Activated CD4-positive, alpha-beta T cell treated with anti-CD3 and anti-CD28 coated beads for 48 hours (primary cell): ENCODE measurements around the gene CRYBA2.

Source experiments
- DNase-seq: peaks from one replicate; pipeline ENCODE4 v3.0.0-alpha.2; 2020

The CRYBA2 gene

DNA sequence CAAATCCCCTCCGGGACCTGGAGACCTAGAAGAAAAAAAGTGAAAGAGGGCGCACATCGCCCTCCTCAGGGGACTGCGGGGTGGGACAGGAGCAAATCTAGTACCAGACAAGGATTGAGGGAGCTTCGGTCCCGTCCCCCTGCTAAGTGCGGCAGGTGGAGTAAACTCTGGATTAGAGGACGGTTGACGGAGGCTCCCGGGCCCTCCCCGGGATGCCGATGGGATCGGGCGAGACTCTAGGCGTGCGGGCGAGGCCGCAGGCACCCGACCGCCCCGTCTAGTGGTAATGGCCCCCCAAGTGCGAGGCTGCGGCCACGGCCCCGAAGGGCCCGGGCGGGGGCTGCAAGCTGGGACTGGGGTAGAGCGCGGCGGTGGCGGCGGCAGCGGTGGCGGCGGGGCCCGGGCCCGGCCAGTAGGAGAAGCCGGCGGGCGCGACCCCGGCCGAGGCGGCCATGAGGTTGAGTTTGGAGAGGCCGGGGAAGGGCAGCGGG, 11.8 kb downstream of the CRYBA2 start:
- no peak for DNase-seq

DNA sequence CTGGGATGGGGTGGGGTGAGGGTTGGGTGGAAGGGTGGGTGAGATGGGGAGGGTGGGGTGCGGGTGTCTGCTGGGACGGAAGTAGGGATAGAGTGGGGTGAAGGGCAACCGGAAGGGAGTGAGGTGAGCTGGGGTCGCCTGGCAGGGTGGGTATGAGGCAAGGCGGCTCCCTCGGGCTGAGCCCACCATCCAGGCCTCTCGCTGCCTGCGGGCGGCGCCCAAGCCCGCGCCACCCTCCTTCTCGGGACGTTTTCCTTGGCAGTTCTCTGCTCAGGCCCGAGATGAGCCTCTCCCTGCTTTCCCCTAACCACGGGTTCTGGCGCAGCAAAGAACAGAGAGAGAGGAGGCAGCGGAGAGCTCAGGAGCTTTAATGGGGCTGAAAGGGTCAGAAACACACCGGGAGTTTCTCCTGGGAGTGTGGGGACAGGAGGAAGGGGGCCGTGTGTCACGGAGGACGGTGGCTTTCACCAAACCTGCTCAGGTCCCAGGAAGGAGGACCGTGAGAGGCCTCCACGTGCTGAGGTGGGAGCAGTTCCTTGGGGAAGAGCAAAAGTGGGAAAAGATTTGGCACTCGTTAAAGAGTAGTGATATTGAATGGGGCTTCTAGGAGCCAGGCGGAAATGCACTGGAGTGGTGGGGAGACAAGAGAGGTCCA, 12.4 kb downstream of the CRYBA2 start:
- DNase-seq, result no peak

DNA sequence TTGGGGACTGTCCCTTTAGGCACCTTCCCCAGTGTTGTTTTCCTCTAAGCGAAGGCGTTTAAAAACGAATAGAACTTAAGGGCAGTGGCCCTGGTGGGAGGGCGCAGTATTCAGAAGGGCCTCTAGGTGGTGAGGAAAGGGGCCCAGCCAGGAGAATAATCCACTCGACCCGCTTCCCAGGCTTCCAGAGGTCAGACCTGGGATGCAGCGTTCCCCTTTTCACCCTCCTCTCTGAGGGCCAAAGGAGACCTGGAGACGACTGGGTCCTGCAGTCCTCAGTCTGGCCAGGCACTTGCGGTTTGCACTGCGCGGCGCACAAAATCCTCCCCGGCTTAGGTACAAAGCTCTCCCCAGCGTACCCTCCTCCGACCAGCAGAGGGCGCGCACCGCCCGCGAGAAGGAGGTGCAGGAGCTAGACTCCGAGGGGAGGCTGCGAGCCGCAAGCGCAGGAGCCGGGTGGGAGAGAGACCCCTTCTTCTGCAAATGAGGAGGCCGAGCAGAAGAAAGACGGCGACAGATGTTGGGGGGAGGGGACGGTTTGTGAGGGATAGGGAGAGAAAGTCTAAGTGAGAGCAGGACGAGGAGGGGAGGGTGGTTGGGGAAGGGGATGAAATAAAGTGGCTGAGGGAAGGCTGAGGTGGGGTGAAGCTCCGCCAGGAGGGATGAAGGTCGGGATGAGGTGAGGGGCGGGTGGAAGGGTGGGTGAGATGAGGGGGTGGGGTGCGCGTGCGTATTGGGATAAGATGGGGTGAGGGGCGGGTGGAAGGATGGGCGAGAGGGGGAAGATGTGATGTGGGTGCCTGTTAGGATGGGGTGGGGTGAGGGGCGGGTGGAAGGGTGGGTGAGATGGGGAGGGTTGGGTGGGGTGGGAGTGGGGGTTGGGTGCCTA, 13.1 kb downstream of the CRYBA2 start:
- DNase-seq, result peak; percentile 92

DNA sequence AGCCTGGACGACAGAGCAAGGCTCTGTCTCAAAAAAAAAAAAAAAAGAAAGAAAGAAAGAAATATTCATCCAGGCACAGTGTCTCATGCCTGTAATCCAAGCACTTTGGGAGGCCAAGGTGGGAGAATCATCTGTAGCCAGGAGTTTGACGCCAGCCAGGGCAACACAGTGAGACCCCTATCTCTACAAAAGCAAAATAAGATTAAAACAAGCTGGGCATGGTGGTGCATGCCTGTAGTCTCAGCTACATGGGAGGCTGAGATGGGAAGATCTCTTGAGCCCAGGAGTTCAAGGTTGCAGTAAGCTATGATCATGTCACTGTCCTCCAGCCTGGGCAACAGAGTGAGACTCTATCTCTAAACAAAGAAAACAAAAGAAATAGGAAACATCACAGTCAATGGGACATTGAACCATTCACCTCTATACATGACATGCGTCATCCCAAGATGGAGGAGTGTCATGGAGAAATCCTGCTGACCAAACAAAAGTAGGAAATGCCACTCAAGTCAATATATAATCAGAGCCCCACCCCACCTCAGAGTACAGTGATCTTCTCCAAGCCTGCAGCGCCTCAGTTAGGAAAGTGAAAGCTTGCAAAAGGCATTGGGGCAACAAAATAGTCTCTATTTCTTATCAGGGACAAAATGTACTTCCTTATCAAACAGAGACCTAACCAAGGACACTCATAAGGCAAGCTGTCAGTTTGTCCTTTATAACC, 18.0 kb downstream of the CRYBA2 start:
- DNase-seq, result no peak

DNA sequence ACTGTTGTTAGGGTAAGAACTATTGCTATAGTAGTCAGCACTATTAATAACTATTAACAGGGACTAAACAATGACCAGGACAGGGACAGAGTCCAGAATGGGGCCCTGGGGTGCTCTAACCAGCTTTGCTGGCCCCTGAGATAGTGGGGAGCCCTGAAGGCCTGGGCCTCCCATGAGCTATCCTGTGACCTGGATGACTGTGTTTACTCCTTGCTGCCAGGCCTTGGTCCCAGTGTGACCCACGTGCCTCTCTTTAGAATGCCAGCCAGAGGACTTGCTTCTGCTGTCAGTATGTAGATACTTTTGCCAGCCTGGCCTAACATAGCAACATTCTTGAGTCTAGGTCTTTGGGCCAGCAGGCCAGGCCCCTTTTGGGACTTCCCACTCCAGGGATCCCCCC, 22.3 kb downstream of the CRYBA2 start:
- DNase-seq, result no peak

DNA sequence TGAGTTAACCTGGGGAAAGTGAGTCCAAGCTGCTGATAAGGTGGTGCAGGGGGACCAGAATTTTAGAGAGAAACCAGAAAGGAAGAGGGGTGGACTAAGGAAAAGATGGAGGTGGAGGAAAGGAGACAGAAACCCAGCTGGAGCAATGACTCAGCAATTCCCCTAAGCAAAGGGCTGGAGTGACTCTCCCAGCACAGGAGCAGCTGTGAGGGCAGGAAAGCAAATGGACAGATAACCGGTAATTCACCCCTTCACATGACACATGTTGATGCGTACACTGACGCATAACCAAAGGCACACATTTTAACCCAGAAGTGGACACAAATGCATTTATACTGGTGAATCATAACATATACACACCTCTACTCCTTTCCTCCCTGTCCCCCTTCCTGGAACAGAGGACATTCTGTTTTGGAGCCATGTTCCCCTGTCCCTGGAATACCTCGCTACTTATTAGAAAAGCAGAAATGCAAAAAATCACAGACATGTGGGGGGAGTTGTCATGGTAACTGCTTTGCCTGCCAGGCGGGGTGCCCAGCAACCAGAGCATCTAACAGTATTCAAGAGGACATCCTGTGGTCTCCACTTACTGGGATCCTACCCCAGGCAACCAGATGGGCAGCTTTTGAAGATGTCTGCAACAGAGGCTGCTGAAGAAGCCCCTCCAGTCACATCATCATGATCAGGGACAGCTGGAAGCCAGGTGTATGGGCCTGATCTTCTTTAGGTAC, 29.0 kb downstream of the CRYBA2 start:
- no peak for DNase-seq

DNA sequence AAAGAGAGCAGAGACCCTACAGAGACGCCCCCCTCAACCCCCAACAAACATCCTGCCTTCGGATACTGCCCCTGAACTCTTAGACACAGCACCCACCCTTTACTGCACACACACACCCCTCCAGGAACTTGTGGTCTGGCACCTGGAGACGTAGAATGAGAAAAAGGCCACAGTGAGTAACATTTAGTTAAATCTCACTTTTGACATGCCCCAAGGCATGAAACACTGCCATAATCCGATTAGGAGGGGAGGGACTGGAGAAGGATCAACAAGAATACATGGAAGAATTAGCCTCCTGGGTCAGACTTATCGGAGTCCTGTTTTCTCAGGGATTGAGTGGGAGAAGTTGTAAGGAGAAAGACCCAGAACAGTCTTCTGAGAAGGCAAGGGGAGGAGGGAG, 29.6 kb downstream of the CRYBA2 start:
- no peak for DNase-seq

DNA sequence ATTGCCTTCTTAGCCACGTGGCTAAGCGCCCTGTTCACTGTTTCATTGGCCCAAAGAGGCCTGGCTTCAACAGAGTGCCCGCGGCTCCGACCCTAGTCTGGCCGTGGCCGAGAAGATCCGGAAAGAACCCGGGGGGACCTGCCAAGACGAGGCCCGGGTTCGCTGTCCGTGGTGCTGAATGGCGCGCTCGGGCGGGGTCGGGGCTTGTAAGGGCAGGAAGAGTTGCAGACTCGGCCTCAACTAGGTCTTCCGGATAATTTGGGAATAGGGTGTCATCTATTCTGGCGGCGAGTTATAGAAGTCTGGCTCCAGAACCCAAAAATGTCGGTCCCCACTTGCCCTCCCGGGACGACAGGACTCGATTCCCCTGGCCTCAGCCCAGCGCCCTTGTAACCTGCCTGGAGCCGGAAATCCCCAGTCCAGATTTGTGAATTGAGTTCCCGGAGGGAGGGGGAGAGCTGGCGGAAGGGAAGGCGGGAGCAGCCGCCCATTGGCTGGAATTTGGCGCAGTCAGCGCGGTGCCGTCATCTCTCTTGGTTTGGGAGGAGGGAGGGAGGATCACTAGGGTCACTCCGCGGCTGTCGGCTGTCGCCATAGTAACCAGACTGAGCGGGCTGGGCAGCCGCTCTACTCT, 30.2 kb downstream of the CRYBA2 start:
- DNase-seq, result peak; percentile 72

DNA sequence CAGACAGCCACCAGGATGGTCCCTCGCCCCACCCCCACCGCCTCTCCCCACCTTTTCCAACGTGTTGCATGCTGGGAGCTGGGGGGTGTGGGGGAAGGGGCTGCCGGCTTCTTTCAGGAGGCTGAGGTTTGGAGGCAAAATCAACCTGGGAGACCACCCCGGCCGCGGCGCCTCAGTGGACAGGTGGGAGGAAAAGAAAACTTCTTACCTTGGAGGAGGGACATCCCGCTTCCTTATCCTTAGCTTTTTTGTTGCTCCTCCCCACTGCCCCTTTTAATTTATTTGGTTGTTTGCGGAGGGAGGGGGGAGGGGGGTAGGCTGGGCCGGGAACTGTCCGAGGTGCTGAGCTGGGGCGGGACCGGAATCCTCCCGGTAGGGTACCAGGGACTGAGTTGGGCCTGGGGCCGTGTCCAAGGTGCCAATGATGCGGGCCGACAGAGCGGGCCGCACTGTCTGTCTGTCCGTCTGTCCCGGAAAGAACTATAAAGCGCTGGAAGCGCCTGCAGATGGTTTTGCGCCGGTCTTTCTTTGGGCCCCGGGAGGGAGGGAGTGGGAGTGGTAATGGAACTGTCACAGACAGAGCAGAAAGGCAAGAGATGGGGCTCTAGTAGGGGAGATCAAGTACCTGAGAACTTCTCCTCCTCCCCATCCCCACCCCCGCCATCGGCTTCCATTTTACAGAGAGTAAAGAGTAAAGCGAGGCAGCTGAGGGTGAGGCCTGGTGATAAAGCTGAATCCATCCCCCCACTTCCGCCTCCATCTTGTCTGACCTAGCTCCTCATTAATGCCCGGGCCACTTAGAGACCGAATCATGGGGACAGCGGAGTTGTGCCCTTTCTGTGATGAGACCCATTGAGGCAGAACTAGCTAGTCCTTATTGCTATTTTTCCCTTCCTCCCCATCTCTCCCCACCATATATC, 31.3 kb downstream of the CRYBA2 start:
- peak; percentile 34 for DNase-seq

DNA sequence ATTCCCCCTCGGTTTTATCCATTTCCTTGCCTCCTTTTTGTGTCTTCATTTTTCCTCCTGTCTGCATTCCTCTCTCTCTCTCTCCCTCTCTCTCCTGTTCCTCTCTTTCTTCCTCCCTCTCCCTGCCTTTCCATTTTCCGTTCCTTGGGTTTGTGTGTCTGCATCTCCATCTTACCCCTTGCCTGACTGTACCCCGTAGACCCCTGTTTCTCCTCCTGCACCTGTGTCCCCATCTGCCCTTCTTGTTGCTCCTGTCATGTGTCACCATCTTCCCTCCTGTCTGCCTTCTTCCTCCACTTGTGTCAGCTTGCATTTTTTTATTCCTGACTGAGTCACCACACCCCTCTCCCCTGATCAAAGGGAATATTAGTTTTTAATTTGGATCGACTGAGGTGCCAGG, 32.0 kb downstream of the CRYBA2 start:
- no peak for DNase-seq

DNA sequence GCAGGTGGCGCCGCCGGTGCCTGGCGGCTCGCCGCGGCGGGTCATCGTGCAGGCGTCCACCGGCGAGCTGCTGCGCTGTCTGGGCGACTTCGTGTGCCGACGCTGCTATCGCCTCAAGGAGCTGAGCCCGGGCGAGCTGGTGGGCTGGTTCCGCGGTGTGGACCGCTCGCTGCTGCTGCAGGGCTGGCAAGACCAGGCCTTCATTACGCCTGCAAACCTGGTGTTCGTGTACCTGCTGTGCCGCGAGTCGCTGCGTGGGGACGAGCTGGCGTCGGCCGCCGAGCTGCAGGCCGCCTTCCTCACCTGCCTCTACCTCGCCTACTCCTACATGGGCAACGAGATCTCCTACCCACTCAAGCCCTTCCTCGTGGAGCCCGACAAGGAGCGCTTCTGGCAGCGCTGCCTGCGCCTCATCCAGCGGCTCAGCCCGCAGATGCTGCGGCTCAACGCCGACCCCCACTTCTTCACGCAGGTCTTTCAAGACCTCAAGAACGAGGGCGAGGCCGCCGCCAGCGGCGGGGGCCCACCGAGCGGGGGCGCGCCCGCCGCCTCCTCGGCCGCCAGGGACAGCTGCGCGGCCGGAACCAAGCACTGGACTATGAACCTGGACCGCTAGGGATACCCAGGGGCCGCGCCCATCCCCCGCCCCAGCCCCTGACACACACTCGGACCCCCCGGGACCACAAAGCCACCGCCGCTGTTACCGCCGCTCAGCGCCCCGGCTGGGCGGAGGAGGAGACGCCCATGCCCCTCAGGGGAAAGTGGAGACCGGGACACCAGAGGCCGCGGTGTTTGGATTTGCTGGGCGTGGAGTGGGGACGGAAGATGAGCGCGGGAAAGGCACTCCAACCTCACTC, 32.7 kb downstream of the CRYBA2 start:
- DNase-seq, result no peak

DNA sequence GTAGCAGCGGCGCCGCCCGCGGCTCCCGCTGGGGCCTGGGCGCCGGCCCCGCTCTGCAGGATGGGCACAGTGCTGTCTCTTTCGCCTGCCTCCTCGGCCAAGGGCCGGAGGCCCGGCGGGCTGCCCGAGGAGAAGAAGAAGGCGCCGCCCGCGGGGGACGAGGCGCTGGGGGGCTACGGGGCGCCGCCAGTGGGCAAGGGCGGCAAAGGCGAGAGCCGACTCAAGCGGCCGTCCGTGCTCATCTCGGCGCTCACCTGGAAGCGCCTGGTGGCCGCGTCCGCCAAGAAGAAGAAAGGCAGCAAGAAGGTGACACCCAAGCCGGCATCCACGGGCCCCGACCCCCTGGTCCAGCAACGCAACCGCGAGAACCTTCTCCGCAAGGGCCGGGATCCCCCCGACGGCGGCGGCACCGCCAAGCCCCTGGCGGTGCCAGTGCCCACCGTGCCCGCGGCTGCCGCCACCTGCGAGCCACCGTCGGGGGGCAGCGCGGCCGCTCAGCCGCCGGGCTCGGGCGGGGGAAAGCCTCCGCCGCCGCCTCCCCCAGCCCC, 33.4 kb downstream of the CRYBA2 start:
- no peak for DNase-seq

DNA sequence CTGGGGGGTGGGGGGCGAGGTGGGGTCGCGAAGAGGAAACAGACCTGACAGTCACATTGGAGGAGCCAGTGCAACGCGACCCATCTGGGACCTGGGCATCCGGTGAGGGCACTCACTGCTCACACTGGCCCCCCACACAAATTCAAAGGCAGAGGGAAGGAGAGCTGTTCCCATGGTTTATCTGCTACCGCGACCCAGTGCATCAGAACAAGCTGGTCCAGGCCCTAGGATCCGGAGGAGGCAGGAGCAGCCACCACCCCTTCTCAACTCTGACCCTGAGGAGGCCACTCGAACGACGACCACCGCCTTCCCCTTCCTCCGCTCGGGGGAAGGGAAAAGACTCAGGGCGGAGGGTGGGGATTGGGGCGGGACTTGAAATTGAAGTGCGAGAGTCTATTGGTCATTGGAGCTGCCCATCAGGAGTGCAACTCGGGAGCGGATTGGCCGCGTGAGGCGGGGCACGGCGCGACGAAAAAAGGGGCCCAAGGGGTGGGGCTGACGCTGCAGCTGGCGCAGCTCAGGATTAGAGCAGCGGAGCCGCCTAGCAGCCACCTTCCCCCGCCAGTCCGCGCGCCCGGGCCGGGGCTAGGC, 34.0 kb downstream of the CRYBA2 start, which contains the start of gene CDK5R2:
Gene CDK5R2, plus strand, starts transcription at position 526 of the 591 bp plus-strand sequence. CDS start 155 bp downstream, outside the sequence.
- peak; percentile 88 for DNase-seq

DNA sequence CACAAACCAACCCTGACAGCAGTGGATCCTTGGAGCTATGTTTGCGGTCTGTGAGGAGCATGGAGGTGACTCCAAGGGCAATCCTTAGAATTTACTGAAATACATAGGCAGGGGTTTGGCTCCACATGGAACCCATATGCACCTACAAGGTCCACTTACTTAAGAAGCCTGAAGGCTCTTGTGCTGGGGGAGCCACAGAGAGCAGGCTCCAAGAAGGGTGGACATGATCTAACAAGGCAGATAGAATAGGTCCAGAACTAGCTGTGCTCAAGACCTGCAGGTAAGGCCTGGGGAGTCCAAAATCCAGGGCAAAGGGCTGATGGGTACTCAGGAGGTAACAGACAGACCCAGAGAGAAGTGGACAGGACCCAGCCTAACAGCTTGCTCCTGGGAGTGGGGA, 34.9 kb downstream of the CRYBA2 start:
- no peak for DNase-seq

DNA sequence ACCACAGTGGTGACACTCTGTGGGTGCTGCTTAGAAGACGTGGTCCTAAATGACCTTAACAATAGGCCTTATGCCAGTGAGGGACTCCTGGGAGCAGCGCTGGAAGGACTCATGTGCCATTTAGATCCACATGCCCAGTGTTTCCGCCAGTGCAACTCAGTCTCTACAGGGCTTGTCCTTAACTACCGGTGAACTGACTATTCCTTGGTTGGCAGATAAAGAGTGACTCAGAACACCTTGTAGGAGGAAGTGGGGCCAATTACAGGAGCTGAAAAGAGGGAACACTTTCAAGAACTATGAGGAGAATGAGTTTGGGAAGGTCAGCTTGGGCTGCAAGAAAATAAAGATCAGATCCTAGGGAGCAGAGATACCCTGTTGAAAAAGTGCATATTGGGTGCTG, 35.6 kb downstream of the CRYBA2 start:
- no peak for DNase-seq

DNA sequence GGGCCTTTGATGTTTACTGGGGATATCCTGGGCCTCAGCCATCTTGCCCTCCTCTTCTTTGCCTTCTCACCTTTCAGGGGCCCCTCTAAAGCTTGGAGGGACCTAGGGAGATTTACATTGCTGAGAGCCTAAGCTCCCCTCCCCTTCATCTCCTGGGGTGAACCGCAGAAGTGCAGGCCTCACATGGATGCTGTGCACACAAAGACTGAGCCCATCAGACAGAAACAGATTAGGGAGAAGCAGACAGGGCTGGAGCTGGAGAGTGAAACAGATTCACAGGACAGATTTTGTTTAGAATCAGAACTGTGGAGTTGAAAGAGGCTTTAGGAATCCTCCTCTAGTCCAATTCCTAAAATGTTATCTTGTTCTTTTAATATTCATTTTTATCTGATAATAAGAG, 37.2 kb downstream of the CRYBA2 start:
- DNase-seq, result no peak

DNA sequence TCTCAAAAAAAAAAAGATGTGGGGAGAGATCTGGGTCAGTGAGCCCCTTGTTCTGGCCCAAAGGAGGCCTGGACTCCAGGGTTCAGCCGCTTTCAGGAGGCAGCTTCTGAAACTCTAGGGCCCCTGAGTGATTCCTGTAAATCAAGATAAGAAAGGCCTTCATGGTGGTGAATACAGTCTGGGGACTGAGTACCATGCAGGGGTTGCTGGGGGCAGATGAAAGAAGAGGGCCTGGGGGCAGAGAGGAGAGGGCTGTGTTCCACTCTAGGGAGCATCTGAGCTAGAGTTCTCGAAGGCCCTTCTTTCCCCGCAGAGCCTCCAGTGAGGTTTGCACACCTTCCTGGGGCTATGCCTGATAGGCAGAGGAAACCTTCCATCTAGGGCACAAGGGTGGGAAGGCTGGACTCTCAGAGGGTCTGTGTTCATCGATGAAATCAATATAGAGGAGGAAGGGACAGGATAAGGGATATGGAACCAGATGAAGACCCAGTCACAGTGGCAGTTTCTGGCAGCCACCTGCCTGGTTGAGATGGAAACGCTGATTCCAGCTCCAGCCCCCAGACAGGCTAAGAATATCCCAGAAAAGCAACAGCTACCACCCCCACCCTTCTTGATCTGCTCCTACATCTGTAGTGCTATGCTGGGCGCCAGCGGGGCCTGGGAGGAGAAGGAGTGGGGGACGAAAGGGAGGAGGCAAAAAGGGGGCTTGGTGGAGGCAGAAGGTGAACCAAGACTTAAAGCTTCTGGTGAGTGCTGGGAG, 38.5 kb downstream of the CRYBA2 start:
- DNase-seq, result no peak

DNA sequence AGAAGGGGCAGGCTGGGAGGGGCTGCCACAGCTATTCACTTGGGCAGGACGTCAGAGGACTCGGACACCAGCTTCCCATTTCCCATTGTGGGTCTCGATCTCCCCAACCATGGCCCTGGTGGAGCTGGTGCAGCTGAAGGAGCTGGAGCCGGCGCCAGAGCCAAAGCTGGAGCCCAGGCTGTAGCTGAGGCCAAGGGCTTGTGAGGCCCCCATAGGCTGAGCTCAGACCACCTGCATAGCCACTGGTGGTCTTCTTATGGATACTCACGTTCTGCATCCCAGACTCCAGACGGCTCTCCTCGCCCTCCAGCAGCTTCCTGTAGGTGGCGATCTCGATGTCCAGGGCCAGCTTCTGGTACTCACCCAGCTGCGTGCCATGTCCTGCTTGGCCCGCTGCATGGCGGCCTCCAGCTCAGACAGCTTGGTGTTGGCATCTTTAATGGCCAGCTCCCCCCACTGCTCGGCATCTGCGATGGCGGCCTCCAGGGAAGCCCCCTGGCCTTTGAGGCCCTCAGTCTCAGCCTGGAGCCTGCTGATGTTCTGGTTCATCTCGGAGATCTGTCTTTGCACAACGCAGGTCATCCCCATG, 39.8 kb downstream of the CRYBA2 start:
- DNase-seq, result no peak
